Cerebellar nuclear complex (tissue), 1 donor: Measurements from ENCODE around the gene DCAF10.
"Not testable (repeated sequence)": the region's sequence is repeated elsewhere in the genome, so short reads cannot be mapped to it uniquely, and the experiment has no call there.

Experiments used
- DNase-seq, 2 experiments: peaks; one replicate each; lab custom pipeline; 2025; lab: John Stamatoyannopoulos, UW

Gene DCAF10

DNA sequence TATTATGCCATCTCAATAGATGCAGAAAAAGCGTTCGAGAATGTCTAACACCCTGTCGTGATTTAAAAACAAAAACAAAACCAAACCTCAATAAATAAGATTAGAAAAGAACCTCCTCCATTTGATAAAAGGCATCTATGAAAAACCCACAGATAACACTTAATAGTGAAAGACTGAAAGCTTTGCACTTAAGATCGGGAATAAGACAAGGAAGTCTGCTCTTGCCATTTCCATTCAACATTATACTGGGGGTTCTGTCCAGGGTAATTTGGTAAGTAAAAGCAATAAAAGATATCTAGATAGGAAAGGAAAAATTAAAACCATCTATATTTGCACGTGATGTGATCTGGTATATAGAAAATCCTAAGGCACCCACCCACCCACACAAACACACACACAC lies 8.5 kb upstream of the DCAF10 start:
- DNase-seq = no peak

DNA sequence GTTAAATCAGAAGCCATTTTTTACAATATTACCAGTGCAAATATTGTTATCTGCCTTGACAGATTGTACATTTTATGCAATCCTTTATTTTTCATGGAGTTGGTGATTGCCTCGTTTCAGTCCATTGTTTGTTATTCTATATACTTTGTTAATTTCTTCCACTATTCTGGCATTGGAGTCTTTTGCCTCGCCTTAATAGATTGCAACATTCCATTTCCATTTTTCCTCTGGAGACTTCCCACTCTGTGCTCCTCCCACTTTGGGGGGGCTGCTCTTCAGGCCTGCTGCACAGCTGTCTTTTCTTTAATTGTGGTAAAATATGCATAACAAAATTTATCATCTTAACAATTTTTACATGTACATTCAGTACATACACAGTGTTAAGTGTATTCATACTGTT lies 4.4 kb upstream of the DCAF10 start:
- no peak for DNase-seq

DNA sequence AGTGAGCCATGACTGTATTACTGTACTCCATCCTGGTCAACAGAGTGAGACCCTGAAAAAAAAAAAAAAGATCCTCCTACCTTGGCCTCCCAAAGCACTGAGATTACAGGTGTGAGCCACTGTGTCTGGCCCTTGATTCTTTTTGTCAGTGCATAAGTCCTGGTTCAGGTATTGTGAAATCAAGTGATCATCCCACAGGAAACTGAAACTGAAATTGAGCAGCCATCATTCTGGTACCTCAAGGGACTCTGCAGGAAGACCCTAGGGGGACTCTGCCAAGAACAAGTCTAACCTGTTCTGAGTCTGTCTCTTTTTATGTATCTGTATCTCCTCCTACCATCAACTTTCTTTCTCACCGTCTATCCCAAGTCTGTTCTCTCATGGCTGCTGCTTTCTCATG lies 1.9 kb upstream of the DCAF10 start:
- no peak for DNase-seq

DNA sequence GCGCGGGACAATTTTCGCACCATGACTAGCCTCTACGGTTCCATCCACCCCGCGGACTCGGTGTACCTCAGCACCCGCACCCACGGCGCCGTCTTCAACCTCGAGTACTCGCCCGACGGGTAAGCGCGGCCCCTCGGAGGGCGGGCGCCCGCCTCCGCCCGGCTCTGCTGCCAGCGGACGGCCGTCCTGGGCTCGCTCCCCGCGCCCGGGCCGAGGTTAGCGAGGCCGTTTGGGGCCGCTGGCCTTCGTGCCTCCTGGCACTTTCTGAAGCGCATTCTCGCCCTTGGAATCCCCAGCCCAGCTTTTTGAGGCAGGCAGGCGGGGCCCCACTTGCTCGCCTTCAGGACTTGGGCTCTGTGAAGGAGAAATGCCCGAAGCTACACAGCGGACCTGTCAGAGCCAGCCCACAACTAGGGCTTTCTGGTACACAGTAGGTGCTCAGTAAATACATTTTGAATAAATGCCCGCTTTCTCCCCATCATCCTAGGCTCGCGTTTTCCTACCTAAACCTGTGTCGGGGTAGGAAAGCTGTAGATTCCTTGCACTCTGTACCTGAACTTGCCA lies 772 bp downstream of the DCAF10 start:
- no peak for DNase-seq

DNA sequence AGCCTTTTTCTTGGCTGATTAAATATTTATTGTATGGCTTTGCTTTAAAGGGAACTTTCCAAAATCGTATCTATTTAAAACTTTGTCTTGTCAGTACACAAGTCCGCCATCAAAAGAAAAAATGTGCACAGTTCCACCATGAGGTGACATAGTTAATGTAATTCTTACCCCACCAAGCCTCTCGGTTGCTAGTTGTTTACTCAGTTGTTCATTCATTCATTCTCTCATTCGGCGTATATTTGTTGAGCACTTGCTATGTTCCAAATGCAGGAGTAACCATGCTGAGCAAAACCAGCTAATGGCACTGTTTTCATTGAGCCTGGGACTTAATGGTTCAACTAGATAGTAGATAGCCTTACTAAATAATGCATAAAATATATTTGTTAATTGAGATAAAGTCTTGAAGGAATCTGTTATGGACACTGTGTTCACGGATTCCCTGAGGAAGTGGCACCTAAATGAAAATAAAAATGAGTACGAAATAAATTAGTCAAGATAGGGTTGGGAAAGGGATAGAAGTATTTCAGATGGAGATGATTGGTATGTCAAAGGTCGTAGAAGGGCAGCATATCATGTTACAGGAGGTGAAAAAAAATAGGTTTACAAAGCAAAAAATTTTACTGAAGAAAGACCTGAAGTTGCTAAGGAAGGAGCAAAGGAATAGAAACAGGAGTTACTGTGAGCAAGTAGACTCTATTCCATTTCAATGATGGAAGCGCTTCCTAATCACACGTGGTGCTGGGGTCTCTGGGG lies 1.5 kb downstream of the DCAF10 start:
- DNase-seq = no peak

DNA sequence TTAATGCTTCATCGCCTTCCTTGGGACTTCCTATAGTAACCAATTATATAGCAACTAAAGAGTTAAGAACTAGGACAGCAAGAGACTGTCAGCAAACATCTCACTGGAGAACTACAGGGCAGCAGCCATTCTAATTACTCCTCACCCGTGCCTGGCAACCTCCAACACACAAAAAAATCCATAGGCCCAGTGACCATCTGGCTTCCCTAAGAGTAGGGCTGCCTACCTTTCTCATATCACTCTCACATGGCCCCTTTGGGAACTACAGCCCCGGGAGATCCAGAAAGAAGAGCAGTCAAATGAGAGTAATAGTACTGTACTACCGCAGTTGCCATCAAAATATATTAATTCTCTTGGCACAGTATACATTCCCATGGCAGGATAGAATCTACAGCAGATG lies 5.7 kb downstream of the DCAF10 start:
- DNase-seq = no peak

DNA sequence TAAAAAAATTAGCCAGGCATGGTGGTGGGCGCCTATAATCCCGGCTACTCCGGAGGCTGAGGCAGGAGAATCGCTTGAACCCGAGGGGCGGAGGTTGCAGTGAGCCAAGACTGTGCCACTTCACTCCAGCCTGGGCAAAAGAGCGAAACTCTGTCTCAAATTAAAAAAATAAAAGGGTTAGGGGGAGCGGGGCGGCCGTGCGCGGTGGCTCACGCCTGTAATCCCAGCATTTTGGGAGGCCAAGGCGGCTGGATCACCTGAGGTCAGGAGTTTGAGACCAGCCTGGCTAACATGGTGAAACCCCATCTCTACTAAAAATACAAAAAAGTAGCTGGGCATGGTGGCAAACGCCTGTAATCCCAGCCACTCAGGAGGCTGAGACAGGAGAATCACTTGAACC lies 9.1 kb downstream of the DCAF10 start:
- not testable (repeated sequence) for DNase-seq

DNA sequence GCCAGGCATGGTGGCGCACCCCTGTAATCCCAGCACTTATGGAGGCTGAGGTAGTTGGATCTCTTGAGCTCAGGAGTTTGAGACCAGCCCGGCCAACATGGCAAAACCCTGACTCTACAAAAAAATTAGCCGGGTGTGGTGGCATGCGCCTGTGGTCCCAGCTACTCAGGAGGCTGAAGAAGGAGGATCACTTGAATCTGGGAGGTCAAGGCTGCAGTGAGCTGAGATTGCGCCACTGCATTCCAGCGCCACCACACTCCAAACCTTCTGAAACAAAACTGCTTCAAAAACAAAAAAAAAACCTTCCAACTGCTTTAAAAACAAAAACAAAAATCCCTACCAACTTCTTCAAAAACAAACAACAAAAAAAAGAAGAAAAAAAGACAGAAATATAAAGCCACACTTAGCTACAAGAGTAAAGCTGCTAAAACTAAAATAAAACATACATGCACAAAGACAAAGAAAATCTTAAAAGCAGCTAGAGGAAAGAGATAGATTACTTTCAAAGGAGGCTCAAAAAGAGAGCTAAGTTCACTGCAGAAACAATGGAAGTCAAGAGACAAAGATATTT lies 11.4 kb downstream of the DCAF10 start:
- DNase-seq = no peak

DNA sequence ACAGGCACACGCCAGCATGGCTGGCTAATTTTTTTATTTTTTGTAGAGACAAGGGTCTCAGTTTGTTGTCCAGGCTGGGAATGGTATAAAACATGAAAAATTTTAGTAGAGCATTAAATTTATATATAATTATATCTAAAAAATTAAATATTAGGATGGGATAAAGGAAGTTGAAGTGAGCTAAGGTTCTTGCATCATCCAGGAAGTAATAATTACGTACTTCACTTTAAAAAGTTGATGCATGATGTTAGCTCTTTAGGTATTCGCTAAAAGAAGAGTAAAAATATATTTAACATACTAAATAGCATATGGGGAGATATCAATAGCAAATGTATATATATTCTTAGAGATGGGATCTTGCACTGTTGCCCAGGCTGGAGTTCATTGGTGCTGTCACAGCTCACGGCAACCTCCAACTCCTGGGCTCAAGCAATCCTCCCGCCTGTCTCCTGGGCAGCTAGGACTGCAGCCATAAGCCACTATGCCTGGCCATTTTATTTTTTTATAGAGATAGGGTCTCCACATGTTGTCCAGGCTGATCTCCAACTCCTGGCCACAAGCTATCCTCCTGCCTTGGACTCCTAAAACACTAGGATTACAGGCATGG lies 12.3 kb downstream of the DCAF10 start:
- DNase-seq = no peak

DNA sequence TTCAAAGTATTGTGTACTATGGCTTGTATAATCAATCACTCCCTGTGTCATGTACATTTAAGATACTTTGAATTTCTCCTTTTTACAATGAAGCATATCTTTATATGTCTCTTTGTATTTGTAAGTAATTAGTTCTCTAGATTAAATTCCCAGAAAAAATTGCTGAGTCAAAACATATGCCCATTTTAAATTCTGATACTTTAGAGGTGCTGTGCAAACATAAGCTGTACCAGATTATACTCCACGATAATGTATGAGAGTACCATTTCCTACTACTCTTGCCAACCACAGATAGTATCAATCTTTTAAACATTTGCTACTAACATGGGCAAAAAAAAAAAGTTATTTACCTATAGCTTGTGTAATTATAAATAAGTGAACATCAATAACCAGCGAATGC lies 18.3 kb downstream of the DCAF10 start:
- DNase-seq = no peak

DNA sequence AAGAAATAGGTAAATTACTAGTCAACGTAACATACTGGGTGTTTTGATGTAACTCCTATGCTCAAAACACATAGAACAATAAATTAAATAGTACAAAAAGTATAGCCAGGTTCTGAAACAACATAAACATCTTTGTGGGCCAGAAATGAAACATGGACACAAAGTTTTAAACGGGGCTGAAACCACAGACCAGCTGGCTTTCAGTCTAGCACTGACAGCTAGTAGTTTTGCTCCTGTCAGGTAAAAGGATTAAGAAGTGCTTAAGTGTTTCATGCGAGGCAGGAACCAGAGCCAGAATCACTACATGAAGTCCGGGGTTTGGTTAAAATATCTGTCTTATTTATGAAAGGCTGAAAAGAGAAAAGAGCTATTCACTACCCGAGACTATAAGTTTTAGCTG lies 19.5 kb downstream of the DCAF10 start:
- DNase-seq = no peak

DNA sequence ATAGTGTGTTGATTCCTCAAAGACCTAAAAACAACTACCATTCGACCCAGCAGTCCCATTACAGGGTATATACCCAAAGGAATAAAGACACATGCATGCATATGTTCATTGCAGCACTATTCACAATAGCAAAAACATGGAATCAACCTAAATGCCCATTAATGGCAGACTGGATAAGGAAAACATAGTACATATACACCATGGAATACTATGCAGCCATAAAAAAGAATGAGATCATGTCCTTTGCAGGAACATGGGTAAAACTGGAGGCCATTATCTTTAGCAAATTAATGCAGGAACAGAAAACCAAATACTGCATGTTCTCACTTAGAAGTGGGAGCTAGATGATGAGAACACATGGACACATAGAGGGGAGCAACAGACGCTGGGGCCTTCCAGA lies 24.6 kb downstream of the DCAF10 start:
- DNase-seq = not testable (repeated sequence)

DNA sequence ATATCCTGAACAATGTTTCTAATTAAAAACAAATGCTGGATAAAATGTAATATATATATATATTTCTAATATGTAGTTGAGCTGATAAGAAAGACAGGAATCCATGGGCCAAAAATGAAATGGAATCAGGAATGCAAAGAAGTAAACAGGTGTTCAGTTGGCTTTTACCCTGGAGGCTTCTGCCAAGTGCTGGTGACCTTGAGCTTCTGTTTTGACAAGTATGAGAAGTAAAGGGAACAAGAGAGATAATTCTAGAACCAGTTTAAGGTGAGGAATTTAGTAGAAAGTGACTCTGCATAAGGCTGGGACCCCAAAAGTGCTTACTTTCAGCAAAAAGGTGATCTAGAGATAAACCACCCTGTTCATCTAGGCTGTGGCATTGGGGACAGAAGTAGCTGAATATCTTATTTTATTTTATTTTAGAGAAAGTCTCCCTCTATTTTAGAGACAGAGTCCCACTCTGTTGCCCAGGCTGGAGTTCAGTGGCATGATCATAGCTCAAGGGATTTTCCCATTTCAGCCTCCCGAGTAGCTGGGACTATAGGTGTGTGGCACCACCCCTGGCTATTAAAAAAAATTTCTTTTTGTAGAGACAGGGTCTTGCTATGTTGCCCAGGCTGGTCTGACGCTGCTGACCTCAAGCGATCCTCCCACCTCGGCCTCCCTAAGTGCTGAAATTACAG lies 27.0 kb downstream of the DCAF10 start:
- no peak for DNase-seq

DNA sequence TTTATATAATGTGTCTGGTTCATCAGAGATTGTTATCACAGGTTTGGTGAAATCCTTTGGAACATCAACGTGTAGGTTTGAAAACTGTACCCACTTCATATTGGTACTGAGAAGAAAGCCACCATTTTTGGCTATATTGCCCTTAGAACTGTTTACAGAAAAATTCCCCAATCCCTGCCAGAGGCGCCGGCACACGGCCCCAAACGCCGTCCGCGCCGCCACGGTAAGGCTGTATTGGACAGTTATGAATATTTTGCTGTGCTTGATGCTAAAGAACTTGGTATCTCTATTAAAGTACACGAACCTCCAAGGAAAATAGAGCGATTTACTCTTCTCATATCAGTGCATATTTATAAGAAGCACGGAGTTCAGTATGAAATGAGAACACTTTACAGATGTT lies 35.2 kb downstream of the DCAF10 start:
- no peak for DNase-seq

DNA sequence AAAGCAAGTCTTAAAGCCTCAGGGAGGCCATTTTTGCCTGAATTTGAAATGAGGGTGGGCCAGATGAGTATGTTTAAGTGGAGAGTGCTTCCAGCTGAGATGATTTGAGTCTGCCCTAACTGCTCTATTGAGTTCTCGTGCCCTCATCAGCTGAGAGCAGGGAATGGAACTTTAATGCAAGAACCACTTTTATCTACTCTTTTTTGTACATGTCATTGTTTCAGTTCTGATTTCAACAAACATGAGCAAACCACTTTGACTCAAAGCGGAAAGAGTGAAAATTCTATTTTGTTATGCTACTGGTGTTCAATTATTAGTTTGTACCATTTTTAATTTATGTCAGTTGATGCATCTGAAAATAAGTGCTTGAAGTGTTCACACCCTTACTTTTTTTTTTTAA lies 35.8 kb downstream of the DCAF10 start:
- DNase-seq = no peak

DNA sequence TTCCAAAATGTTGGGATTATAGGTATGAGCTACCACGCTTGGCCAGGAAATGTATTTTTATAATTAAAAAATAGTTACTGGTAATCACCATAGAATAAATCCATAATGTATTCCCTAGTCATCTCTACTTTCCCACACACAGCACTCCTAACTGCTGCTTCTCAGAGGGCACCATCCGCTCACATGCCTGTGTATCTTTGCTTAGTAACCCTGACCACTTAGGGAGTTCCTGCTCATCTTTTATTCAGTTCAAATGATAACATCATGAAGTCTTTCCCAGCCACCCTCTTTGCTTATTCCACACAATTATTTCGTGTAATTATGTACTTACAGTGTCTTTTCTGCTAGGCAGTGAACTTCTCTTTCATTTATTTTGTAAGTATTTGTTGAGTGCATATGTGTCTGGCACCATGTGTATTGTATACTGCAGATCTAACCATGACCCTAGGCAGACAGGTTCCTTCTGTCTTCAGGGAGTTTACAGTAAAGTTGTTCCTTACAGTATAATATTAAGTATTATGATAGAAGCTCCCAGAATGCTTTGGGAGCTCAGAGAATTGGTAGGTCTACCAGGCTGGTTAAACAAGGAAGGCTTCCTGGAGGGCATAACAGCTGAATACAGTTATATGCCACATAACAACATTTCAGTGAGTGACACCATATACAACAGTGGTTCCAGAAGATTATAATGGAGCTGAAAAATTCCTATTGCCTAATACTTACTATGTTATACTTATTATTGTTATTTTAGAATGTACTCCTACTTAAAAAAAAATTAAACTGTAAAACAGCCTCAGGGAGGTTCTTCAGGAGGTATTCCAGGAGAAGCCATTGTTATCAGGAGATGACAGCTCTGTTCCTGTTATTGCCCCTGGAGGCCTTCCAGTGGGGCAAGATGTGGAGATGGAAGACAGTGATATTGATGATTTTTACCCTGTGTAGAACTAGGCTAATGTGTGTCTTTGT lies 39.2 kb downstream of the DCAF10 start:
- DNase-seq = no peak

DNA sequence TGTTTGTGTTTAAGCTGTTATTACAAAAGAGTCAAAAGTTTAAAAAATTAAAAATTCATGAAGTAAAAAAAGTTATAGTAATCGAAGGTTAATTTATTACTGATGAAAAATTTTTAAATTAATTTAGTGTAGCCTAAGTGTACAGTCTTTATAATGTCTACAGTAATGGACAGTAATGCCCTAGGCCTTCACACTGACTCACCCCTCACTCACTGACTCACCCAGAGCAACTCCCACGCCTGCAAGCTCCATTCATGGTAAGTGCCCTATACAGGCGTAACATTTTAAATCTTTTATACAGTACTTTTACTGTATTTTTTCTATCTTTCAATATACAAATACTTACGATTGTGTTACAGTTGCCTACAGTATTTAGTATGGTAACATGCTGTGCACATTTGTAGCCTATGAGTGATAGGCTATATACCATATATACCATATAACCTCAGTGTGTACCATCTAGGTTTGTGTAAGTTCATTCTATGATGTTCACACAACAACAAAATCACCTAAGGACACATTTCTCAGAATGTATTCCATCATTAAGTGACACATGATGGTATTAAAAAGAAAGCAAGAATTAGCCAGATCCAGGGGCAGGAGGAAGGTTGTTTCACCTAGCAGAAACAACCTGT lies 40.1 kb downstream of the DCAF10 start:
- DNase-seq = no peak

DNA sequence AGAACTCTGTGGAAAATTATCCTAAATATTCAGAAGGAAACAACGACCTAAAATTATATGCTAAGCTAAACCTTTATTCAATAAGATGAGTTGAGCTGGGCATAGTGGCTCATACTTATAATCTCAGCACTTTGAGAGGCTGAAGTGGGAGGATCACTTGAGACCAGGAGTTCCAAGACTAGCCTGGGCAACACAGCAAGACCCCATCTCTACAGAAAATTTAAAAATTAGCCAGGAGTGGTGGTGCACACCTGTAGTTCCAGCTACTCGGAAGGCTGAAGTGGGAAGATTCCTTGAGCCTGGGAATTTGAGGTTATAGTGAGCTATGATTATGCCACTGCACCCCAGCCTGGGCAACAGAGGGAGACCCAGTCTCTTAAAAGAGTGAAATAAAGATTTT lies 51.6 kb downstream of the DCAF10 start:
- no peak for DNase-seq

DNA sequence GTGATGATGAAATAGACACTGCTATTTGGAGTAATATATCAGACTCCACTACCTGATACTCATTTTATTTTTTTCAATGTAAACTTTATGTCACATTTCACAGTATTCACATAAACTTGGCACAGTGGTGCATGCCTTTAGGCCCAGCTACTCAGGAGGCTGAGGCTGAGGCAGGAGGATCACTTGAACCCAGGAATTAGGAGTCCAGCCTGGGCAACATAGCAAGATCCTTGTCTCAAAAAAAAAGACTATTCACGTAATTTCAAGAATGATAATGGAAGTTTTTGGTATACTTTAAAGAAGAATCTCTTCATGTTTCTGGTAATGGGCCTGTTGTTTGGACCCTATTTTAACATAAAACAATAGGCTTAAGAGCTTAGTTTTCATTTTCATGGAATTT lies 56.0 kb downstream of the DCAF10 start:
- no peak for DNase-seq

DNA sequence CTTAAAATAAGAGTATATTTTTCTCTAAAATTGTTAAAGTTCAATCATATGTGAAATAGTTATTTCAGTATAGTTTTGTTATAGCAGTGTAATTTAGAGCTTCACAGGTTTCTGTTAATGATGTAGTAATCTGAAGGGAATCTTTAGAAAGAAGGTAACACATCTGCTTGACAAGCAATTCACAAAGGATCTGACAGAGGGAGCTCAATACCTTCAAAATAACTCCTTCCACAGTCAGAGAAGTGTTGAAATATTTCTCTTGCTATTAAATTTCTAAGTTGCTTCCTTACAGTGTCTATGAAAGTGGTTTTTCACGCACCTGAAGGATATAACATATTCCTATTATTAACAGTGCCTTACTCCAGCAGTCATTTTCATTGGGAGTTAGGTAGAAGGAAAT lies 58.4 kb downstream of the DCAF10 start:
- DNase-seq = no peak

DNA sequence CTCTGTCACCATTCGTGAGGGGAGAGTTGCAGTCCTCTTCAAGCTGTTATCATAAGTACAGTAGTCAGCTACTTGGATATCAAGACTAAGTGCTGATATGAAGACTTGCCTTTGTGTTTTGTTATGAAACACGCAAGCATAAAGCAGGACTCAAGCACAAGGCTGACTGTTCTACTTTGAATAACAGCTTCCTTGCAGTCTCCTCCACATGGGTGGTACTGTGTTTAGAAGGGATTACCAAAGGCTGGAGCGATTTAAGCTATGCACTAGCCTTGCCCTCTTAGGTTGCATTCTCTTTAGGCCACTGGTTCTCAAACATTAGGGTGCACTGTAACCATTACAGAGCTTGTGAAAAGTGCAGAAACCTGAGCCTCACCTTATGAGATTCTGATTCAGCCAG lies 61.9 kb downstream of the DCAF10 start:
- DNase-seq = no peak
